CD4-positive, CD25-positive, alpha-beta regulatory T cell (primary cell): ENCODE measurements around the gene SPTBN4. TPM values are rescaled to one million over a fixed set of nuclear protein-coding genes. Genes with fewer than 3 reads are reported as not detected.

Source experiments
- ATAC-seq, 2 donors: fragments of 150-1000 bp; cut with Tn5 transposase; one replicate each; pipeline ENCODE4 v1.10.0; 2021; ENCODE audit warnings: low read depth in 2 of 2, moderate number of reproducible peaks in 2 of 2, moderate library complexity in 1 of 2
- DNase-seq, 3 donors: peaks; one replicate each; pipeline versions ENCODE4 v3.0.0 to v3.0.0-alpha.2; 2012 to 2022; ENCODE audit warnings: mixed read lengths in 1 of 3
- H3K27ac ChIP-seq: one replicate; pipeline ENCODE4 v1.7.0; 2013; ENCODE audit warnings: mild to moderate bottlenecking, low read length; ENCODE audit not compliant: insufficient read depth, poor library complexity, severe bottlenecking
- H3K27me3 ChIP-seq: one replicate; pipeline ENCODE4 v1.7.0; 2013; ENCODE audit warnings: low read length; ENCODE audit not compliant: control insufficient read depth, insufficient read depth
- H3K36me3 ChIP-seq: one replicate; pipeline ENCODE4 v1.7.0; 2013; ENCODE audit warnings: mild to moderate bottlenecking, low read length, moderate library complexity; ENCODE audit not compliant: control insufficient read depth, insufficient read depth
- H3K4me1 ChIP-seq: 2 replicates; pipeline ENCODE4 v1.7.0; 2013; ENCODE audit warnings: mild to moderate bottlenecking, low read length; ENCODE audit not compliant: insufficient read depth, control insufficient read depth, poor library complexity, severe bottlenecking
- H3K4me3 ChIP-seq: one replicate; pipeline ENCODE4 v1.7.0; 2013; ENCODE audit warnings: low read depth, mild to moderate bottlenecking, low read length, moderate library complexity
- H3K9me3 ChIP-seq, 2 experiments: 1 replicate in 1 of 2; 2 replicates in 1 of 2; pipeline ENCODE4 v1.7.0; 2013; ENCODE audit warnings: low read length in 2 of 2, mild to moderate bottlenecking in 1 of 2, moderate library complexity in 1 of 2; ENCODE audit not compliant: control insufficient read depth in 2 of 2
- H3K27ac Mint-ChIP-seq, 3 donors: one replicate each; pipeline ENCODE4 v1.8.0; 2020 to 2022; ENCODE audit warnings: mild to moderate bottlenecking in 3 of 3, mixed read lengths in 3 of 3, moderate library complexity in 2 of 3
- H3K27me3 Mint-ChIP-seq: one replicate; pipeline ENCODE4 v1.8.0; 2022; ENCODE audit warnings: mild to moderate bottlenecking, mixed read lengths
- H3K36me3 Mint-ChIP-seq: one replicate; pipeline ENCODE4 v1.8.0; 2020; ENCODE audit warnings: mixed read lengths
- H3K4me1 Mint-ChIP-seq, 4 donors: one replicate each; pipeline ENCODE4 v1.8.0; 2020 to 2022; ENCODE audit warnings: mixed read lengths in 4 of 4, mild to moderate bottlenecking in 1 of 4
- H3K4me3 Mint-ChIP-seq, 4 donors: one replicate each; pipeline ENCODE4 v1.8.0; 2020 to 2022; ENCODE audit warnings: mild to moderate bottlenecking in 4 of 4, mixed read lengths in 4 of 4, moderate library complexity in 3 of 4
- H3K9me3 Mint-ChIP-seq, 7 donors: one replicate each; pipeline ENCODE4 v1.8.0; 2020 to 2022; ENCODE audit warnings: mixed read lengths in 7 of 7, mild to moderate bottlenecking in 3 of 7, moderate library complexity in 2 of 7
- polyA plus RNA-seq, 4 donors: library from polyadenylated mRNA; unstranded; fragments of 300-500 nt; fragmentation: Illumina TruSeq; gene quantifications; one replicate each; pipeline ENCODE4 v1.2.3, GENCODE V29; 2021
- total RNA-seq: library from RNA; stranded (reverse); gene quantifications from one replicate; pipeline ENCODE4 v1.2.3, GENCODE V29; 2022

Gene SPTBN4
- total RNA-seq (not detected), polyA plus RNA-seq (not detected)

DNA sequence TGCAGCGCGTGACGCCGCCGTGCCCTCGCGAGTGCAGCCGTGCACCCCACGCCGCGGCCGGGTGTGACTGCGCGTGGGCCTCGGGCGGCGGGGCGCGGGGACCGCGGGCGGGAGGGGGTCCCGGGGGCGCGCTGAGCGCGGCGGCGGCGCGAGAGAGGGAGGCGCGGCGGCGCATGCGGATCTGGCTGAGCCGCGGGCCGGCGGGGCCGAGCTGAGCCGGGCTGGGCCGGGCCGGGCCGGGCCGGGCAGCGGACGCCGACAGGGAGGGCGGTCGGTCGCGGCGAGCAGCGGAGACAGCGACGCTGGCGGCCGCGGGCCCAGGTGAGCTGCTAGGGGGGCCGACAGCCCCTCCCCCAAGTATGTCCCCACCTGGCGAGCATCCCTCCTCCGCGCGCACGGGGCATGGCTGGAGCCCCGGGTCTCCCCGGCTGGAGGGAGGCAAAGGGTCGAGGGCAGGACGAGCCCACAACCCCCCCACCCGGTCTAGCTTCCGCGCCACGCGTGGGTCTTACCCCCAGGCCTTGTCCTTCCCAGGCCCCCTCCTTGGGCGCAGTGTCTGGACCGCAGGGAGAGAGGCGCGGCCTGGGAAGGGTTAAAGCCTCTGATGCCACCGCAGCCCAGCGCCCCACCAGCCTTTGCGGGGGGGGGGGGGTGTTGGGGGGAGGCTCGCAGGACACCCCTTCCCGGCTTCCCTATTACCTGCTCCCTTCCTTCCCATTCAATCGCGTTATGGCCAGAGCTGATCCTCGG lies at the start of gene SPTBN4:
SPTBN4 (plus strand) TSS at position 17 of the 750 bp plus-strand sequence. CDS start 5,621 bp downstream, outside the sequence.
- H3K4me3 ChIP-seq = peak within 1 kb of the TSS; percentile 86
- H3K27me3 Mint-ChIP-seq = peaks cover 16% of the 10 kb centered on the region
- no peaks in the 10 kb centered on the region for H3K9me3 ChIP-seq
- ATAC-seq (no peak), DNase-seq (no peak)
- peaks cover 0 to 26% (median 13%) of the 10 kb centered on the region in 4 donors for H3K4me1 Mint-ChIP-seq
- peak within 1 kb of the TSS; percentile 67 for H3K27ac ChIP-seq
- H3K27ac Mint-ChIP-seq = peak within 1 kb of the TSS; percentile 7 to 93 (median 92)
- H3K27me3 ChIP-seq = peaks cover 7% of the 10 kb centered on the region
- H3K36me3 Mint-ChIP-seq = no peaks in the 10 kb centered on the region
- H3K4me3 Mint-ChIP-seq = peak within 1 kb of the TSS; percentile 55 to 86 (median 82)
- H3K9me3 Mint-ChIP-seq = no peaks in the 10 kb centered on the region
- H3K36me3 ChIP-seq = no peaks in the 10 kb centered on the region
- H3K4me1 ChIP-seq = peaks cover 28% of the 10 kb centered on the region

DNA sequence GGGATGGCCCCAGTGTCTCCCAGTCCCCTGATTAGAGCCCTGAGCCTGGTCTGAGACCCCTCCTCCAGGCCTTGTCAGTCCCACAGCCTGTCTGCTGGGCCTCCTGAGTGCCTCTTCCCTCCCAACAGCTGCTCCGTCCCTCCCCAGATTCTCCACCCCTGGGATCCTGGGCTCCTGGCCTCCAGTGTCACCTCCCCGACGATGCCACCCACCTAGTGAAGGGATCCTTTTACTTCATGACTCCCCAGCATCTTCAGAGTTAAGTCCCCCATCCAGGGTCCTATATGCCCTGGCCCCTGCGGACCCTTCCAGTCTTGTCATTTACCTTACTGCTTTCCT lies 49.2 kb upstream of the SPTBN4 start:
- H3K36me3 Mint-ChIP-seq = no peaks in the 10 kb centered on the region
- no peak overlapping the region for H3K27ac ChIP-seq
- peaks cover 0 to 28% (median 15%) of the 10 kb centered on the region in 4 donors for H3K4me1 Mint-ChIP-seq
- no peak overlapping the region for H3K4me3 ChIP-seq
- H3K4me3 Mint-ChIP-seq = peak overlapping the region in 2 of 4 donors; percentile 19 to 32
- no peaks in the 10 kb centered on the region for H3K9me3 ChIP-seq
- H3K27ac Mint-ChIP-seq = peak overlapping the region in 1 of 3 donors; percentile 43
- H3K27me3 Mint-ChIP-seq = peaks cover 15% of the 10 kb centered on the region
- DNase-seq (no peak), ATAC-seq (no peak)
- peaks cover 2% of the 10 kb centered on the region for H3K36me3 ChIP-seq
- no peaks in the 10 kb centered on the region for H3K27me3 ChIP-seq
- H3K4me1 ChIP-seq = peaks cover 17% of the 10 kb centered on the region
- no peaks in the 10 kb centered on the region for H3K9me3 Mint-ChIP-seq

GRCh38 chr19:40418040-40418439 lies 48.8 kb upstream of the SPTBN4 start:
- no peak for ATAC-seq
- Histone ChIP-seq H3K4me3 (no peak overlapping the region), H3K36me3 (peaks cover 6% of the 10 kb centered on the region), H3K4me1 (peaks cover 18% of the 10 kb centered on the region), H3K27ac (no peak overlapping the region), H3K9me3 (no peaks in the 10 kb centered on the region), H3K27me3 (no peaks in the 10 kb centered on the region)
- Mint-ChIP-seq H3K27ac (peak overlapping the region in 2 of 3 donors; percentile 23 to 54), H3K27me3 (peaks cover 15% of the 10 kb centered on the region), H3K4me3 (peak overlapping the region in 1 of 4 donors; percentile 76), H3K36me3 (no peaks in the 10 kb centered on the region), H3K4me1 (peaks cover 0 to 28% (median 15%) of the 10 kb centered on the region in 4 donors), H3K9me3 (no peaks in the 10 kb centered on the region)
- no peak for DNase-seq

DNA sequence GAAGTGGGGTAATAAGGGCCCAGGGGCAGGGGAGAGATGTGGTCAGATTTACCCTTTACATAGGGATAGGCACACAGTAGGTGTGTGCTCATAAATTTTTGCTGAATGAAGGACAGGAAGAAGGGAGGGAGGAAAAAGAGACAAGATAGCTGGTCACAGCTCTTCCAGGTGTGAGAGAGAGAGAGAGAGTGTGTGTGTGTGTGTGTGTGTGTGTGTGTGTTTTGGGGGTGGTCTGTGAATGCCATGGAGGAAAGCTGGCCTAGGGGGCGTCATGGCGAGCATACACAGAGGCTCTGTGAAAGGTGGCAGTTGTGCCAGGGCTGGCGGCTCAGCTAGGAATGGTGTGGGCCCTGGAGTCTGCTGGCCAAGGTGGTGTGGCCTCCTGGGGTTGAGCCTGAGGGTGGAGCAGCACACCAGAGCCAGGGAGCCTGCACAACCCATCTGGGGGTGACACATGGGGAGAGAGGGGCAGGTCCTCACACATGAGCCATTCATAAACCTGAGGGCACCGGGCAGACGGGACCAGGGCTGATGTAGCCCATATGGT lies 47.7 kb upstream of the SPTBN4 start:
- Histone ChIP-seq H3K36me3 (peaks cover 6% of the 10 kb centered on the region), H3K27me3 (no peaks in the 10 kb centered on the region), H3K9me3 (no peaks in the 10 kb centered on the region), H3K4me3 (no peak overlapping the region), H3K27ac (no peak overlapping the region), H3K4me1 (peaks cover 23% of the 10 kb centered on the region)
- no peaks in the 10 kb centered on the region for H3K9me3 Mint-ChIP-seq
- H3K27me3 Mint-ChIP-seq = peaks cover 15% of the 10 kb centered on the region
- peak overlapping the region in 1 of 3 donors; percentile 40 for H3K27ac Mint-ChIP-seq
- no peaks in the 10 kb centered on the region for H3K36me3 Mint-ChIP-seq
- peaks cover 0 to 29% (median 17%) of the 10 kb centered on the region in 4 donors for H3K4me1 Mint-ChIP-seq
- no peak for DNase-seq
- no peak for ATAC-seq
- peak overlapping the region; percentile 67 to 84 (median 72) for H3K4me3 Mint-ChIP-seq

GRCh38 chr19:40419780-40420179 lies 47.0 kb upstream of the SPTBN4 start:
- DNase-seq (no peak), ATAC-seq (no peak)
- no peaks in the 10 kb centered on the region for H3K9me3 Mint-ChIP-seq
- H3K27ac ChIP-seq = no peak overlapping the region
- H3K4me1 Mint-ChIP-seq = peaks cover 0 to 34% (median 22%) of the 10 kb centered on the region in 4 donors
- H3K27ac Mint-ChIP-seq = peak overlapping the region in 1 of 3 donors; percentile 55
- H3K36me3 ChIP-seq = peaks cover 6% of the 10 kb centered on the region
- H3K4me3 Mint-ChIP-seq = peak overlapping the region; percentile 66 to 84 (median 76)
- no peaks in the 10 kb centered on the region for H3K36me3 Mint-ChIP-seq
- H3K4me3 ChIP-seq = no peak overlapping the region
- peaks cover 30% of the 10 kb centered on the region for H3K4me1 ChIP-seq
- no peaks in the 10 kb centered on the region for H3K27me3 ChIP-seq
- H3K27me3 Mint-ChIP-seq = peaks cover 15% of the 10 kb centered on the region
- no peaks in the 10 kb centered on the region for H3K9me3 ChIP-seq

DNA sequence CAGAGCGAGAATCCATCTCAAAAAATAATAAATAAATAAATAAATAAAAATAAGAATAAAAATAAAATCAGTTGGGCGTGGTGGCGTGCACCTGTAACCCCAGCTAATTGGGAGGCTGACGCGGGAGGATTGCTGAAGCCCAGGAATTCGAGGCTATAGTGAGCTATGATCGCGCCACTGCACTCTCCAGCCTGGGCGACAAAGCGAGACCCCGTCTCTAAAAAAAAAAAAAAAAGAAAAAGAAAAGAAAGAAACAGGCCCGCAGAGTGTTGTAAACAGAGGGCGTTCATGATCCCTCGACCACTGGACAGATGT lies 46.4 kb upstream of the SPTBN4 start:
- Histone ChIP-seq H3K36me3 (peaks cover 6% of the 10 kb centered on the region), H3K4me3 (no peak overlapping the region), H3K27ac (peak overlapping the region; percentile 82), H3K9me3 (no peaks in the 10 kb centered on the region), H3K27me3 (no peaks in the 10 kb centered on the region), H3K4me1 (peaks cover 36% of the 10 kb centered on the region)
- H3K9me3 Mint-ChIP-seq = peaks cover 0 to 2% (median 0%) of the 10 kb centered on the region in 7 donors
- ATAC-seq (no peak), DNase-seq (no peak)
- H3K36me3 Mint-ChIP-seq = no peaks in the 10 kb centered on the region
- peak overlapping the region; percentile 87 to 96 (median 90) for H3K4me3 Mint-ChIP-seq
- H3K27ac Mint-ChIP-seq = peak overlapping the region; percentile 92 to 95 (median 94)
- peaks cover 15% of the 10 kb centered on the region for H3K27me3 Mint-ChIP-seq
- H3K4me1 Mint-ChIP-seq = peaks cover 0 to 37% (median 24%) of the 10 kb centered on the region in 4 donors

DNA sequence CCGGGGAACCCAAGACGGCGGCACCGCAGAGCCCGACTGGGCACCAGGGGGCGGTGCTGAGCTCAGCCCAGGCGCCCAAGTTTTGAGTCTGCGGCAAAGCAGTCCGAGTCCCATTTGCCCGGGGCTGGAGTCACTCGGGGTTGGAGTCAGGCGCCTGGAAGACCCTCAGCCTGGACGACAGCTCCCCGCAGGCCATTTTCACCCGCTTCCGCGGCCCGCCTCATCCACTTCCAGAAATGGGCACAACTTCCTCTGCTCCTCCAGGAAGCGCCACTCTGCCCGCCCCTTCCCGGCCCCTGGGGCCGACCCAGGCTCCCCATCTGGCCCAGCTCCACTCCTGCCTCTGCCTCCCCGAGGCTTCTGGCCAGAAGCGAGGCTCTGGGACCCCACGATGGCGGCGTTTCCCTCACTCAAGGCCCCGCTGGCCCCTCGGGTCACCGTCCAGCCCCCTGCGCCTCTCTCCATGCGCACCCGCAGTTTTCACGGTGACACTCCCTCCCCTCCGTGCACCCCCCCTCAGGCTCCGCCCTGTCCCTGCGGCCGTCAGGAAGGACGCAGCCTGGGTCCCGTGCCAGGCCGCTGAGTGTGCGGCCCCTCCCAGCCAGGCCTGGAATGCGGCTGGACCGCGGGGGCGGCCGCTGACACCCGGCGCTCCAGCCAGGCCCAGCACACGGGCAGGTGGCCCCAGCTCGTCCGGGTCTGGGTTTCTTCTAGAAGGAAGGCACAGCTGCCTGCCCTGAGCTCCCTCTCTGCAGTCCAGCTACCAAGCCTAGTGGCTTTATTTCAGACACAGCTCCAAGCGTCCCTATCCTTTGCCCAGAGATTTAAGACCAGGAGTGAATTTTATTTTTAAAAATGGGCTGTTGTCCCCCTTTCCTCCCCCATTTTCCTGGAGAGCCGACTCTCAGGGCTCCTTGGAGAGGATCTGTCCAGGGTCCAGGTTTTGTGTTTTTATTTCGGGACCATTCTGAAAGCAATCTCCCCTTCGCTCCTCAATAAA lies 45.7 kb upstream of the SPTBN4 start:
- Mint-ChIP-seq H3K4me1 (peaks cover 0 to 41% (median 27%) of the 10 kb centered on the region in 4 donors), H3K4me3 (peak overlapping the region; percentile 87 to 96 (median 90)), H3K27me3 (peaks cover 21% of the 10 kb centered on the region), H3K27ac (peak overlapping the region; percentile 94 to 97 (median 95)), H3K36me3 (no peaks in the 10 kb centered on the region), H3K9me3 (peaks cover 0 to 2% (median 0%) of the 10 kb centered on the region in 7 donors)
- Histone ChIP-seq H3K27ac (peak overlapping the region; percentile 82), H3K36me3 (peaks cover 6% of the 10 kb centered on the region), H3K4me3 (peak overlapping the region; percentile 78), H3K27me3 (no peaks in the 10 kb centered on the region), H3K4me1 (peaks cover 37% of the 10 kb centered on the region), H3K9me3 (no peaks in the 10 kb centered on the region)
- DNase-seq (peak; percentile 68 to 78 (median 72)), ATAC-seq (peak; percentile 33 to 44)
